Stomach (tissue), 9 donors: ENCODE data around the gene SLC25A23. TPM values are rescaled to one million over a fixed set of nuclear protein-coding genes. Genes with fewer than 3 reads are reported as not detected.

Source experiments
- DNase-seq, 2 donors: peaks; one replicate each; pipeline versions ENCODE4 v3.0.0 to v3.0.0-alpha.2; 2013 to 2019
- H3K27ac ChIP-seq, 5 donors: fragments of 200-600 bp in 4 of 5; sonication (generic) in 4 of 5; one replicate each; pipeline ENCODE4 v1.5.1; 2013 to 2019; ENCODE audit warnings: mild to moderate bottlenecking in 1 of 5, moderate library complexity in 1 of 5
- H3K27me3 ChIP-seq, 3 donors: fragments of 200-600 bp; sonication (generic); one replicate each; pipeline ENCODE4 v1.5.1; 2017 to 2019; ENCODE audit warnings: mixed run types in 1 of 3
- H3K36me3 ChIP-seq, 4 donors: fragments of 200-600 bp; sonication (generic); 1 replicate in 3 of 4; 2 replicates in 1 of 4; pipeline ENCODE4 v1.5.1; 2016 to 2019
- H3K4me1 ChIP-seq, 4 donors: fragments of 200-600 bp; sonication (generic); one replicate each; pipeline ENCODE4 v1.5.1; 2016 to 2019
- H3K4me3 ChIP-seq, 4 donors: fragments of 200-600 bp; sonication (generic) in 3 of 4; one replicate each; pipeline ENCODE4 v1.5.1; 2016 to 2019; ENCODE audit warnings: mild to moderate bottlenecking in 1 of 4
- H3K9me3 ChIP-seq, 4 donors: fragments of 200-600 bp; sonication (generic); one replicate each; pipeline ENCODE4 v1.5.1; 2016 to 2019
- CTCF ChIP-seq, 7 experiments: fragments of 450-650 bp in 4 of 7; fragments of 200-600 bp in 3 of 7; sonication (generic) in 3 of 7; IDR thresholded peaks; one replicate each; pipeline ENCODE4 v1.5.1; 2016 to 2019; ENCODE audit warnings: antibody characterized with exemption in 7 of 7, control low read depth in 2 of 7, mild to moderate bottlenecking in 1 of 7
- EP300 ChIP-seq: sonication (generic); formaldehyde crosslinking; IDR thresholded peaks from one replicate; pipeline ENCODE4 v1.6.1; 2017; ENCODE audit warnings: antibody characterized with exemption
- POLR2A ChIP-seq, 4 donors: fragments of 450-650 bp; IDR thresholded peaks; one replicate each; pipeline ENCODE4 v1.6.1; 2016; ENCODE audit warnings: antibody characterized with exemption in 4 of 4, control low read depth in 2 of 4, mild to moderate bottlenecking in 1 of 4, moderate library complexity in 1 of 4
- POLR2AphosphoS5 ChIP-seq, 3 donors: sonication (generic); formaldehyde crosslinking; IDR thresholded peaks; one replicate each; pipeline ENCODE4 v1.6.1; 2016; ENCODE audit warnings: antibody characterized with exemption in 3 of 3
- WGBS, 5 donors: extraction: QIAGEN DNeasy Blood & Tissue Kit in 3 of 5; methylation state at CpG; one replicate each; pipeline versions ENCODE4 v1.1.5 to v1.1.7; 2013 to 2018; 5-methylcytosine and 5-hydroxymethylcytosine counted together
- intact Hi-C: fragments of 100-400 bp; cut with DNase I; formaldehyde crosslinking; loops from one replicate; pipeline ENCODE4 v1.15.1; 2023; ENCODE audit warnings: low total_unique reads
- polyA plus RNA-seq, 3 donors: library from polyadenylated mRNA; stranded (reverse); fragments of 200-250 nt; gene quantifications; one replicate each; pipeline ENCODE4 v1.2.3, GENCODE V29; 2013
- total RNA-seq, 5 donors: library from RNA; depleted of rRNA; stranded (reverse); fragments of >200 nt; gene quantifications; one replicate each; pipeline versions ENCODE4 v1.1.0 to v1.2.3, GENCODE V29; 2014 to 2016
- donor health status: healthy with polysubstance abuse.
- donor health status: Bipolar disorder and iron deficiency.
- donor health status: healthy.

SLC25A23 gene
- total and polyA plus RNA-seq, 8 donors = 20.7 to 191 (median 38.3) TPM

- Histone ChIP-seq H3K4me1 (peaks cover 9 to 13% (median 13%) of the 10 kb centered on the region in 4 donors), H3K27ac (no peak within 1 kb of the TSS), H3K9me3 (no peaks in the 10 kb centered on the region), H3K27me3 (peaks cover 17 to 59% (median 27%) of the 10 kb centered on the region in 3 donors), H3K4me3 (peak within 1 kb of the TSS; percentile 42 to 54 (median 46)), H3K36me3 (no peaks in the 10 kb centered on the region)
- peak in 1 of 2 donors; percentile 60 for DNase-seq
- TF ChIP-seq EP300 (no peak), POLR2A (IDR thresholded peaks at IDR 0.05) (no peak), CTCF (IDR thresholded peaks at IDR 0.05) (no peak), POLR2AphosphoS5 (IDR thresholded peaks at IDR 0.05) (no peak)
- 1 to 4% (median 2%) methylated on average over 20 to 71 of the region's 71 CpGs for WGBS, 5 donors
- intact Hi-C loops = no loop called here
Measured at GRCh38 chr19:6501740-6502648, 42.4 kb upstream of the SLC25A23 start, which contains the start of gene TUBB4A. Gene TUBB4A, minus strand, starts transcription at chr19:6502309. Its CDS starts 97 bp downstream, at chr19:6502212.

GRCh38 chr19:6500837-6501739, 41.5 kb upstream of the SLC25A23 start:
- Histone ChIP-seq H3K4me1 (peaks cover 9 to 13% (median 13%) of the 10 kb centered on the region in 4 donors), H3K27ac (no peak overlapping the region), H3K36me3 (no peaks in the 10 kb centered on the region), H3K27me3 (peaks cover 17 to 59% (median 27%) of the 10 kb centered on the region in 3 donors), H3K9me3 (no peaks in the 10 kb centered on the region), H3K4me3 (peak overlapping the region in 3 of 4 donors; percentile 43 to 54 (median 48))
- intact Hi-C loops = no loop called here
- DNase-seq = no peak
- TF ChIP-seq POLR2A (IDR thresholded peaks at IDR 0.05) (no peak), CTCF (IDR thresholded peaks at IDR 0.05) (no peak), EP300 (no peak), POLR2AphosphoS5 (IDR thresholded peaks at IDR 0.05) (no peak)
- WGBS, 5 donors = 58 to 65% (median 61%) methylated on average over 23 to 24 of the region's 24 CpGs

GRCh38 chr19:6499052-6499790, 39.6 kb upstream of the SLC25A23 start:
- H3K4me3 ChIP-seq = no peak overlapping the region
- WGBS, 5 donors = 68 to 72% (median 71%) methylated on average over 16 to 17 of the region's 17 CpGs
- TF ChIP-seq POLR2AphosphoS5 (IDR thresholded peaks at IDR 0.05) (no peak), POLR2A (IDR thresholded peaks at IDR 0.05) (no peak), EP300 (no peak), CTCF (IDR thresholded peaks at IDR 0.05) (no peak)
- intact Hi-C loops = no loop called here
- no peak for DNase-seq
- no peak overlapping the region for H3K27ac ChIP-seq
- H3K4me1 ChIP-seq = peaks cover 9 to 13% (median 13%) of the 10 kb centered on the region in 4 donors
- H3K36me3 ChIP-seq = no peaks in the 10 kb centered on the region
- H3K9me3 ChIP-seq = no peaks in the 10 kb centered on the region
- H3K27me3 ChIP-seq = peaks cover 17 to 55% (median 27%) of the 10 kb centered on the region in 3 donors
